ENCODE data around the gene PADI2. TPM values are rescaled to one million over a fixed set of nuclear protein-coding genes. Genes with fewer than 3 reads are reported as not detected.

Gene PADI2
- total and polyA plus RNA-seq, 9 of the 15 experiments (the other 6 are each of a cell fraction or from before 2014, with no cell fraction given), result 0.01 to 0.11 (median 0.01) TPM; not detected in 5

- H2AFZ ChIP-seq (ENCODE audit: low read depth, low read length), result no peak overlapping the region
- H3K27me3 ChIP-seq (ENCODE audit: control insufficient read depth in 2 of 2, insufficient read depth in 2 of 2, low read length in 2 of 2), result peaks cover 50 to 74% of the 10 kb centered on the region in 2 experiments
- no peak overlapping the region for H3K9ac ChIP-seq (ENCODE audit: insufficient read depth in 1 of 2, low read depth in 2 of 2, low read length in 2 of 2)
- in situ Hi-C loops (cut with MboI) (no loop called here), intact Hi-C loops (cut with micrococcal nuclease) (no loop called here)
- no peak for ATAC-seq
- H3K36me3 ChIP-seq (ENCODE audit: control insufficient read depth, insufficient read depth, low read length), result no peaks in the 10 kb centered on the region
- FAIRE-seq, result no peak
- 1% methylated on average over 8 of the region's 8 CpGs for WGBS (ENCODE audit: insufficient coverage, low coverage, missing lambda C conversion rate)
- no TSS peak for BruUV-seq (replicated peaks)
- DNase-seq (ENCODE audit: extremely low read depth in 1 of 4, low spot score in 3 of 4), result no peak
- CTCF ChIA-PET (ENCODE audit: low intra/inter-chr PET ratio), result no interaction called here
- H4K20me1 ChIP-seq (replicated peaks; ENCODE audit: control insufficient read depth, insufficient read depth, low read length), result peaks cover 8% of the 10 kb centered on the region; the same call in 1 of the 2 replicates
- no peaks in the 10 kb centered on the region for H3K9me1 ChIP-seq (ENCODE audit: control insufficient read depth, insufficient read depth, low read length)
- H3K4me1 ChIP-seq (replicated peaks in 1 of 2; ENCODE audit: control insufficient read depth in 2 of 2, insufficient read depth in 2 of 2, low read length in 2 of 2), result no peaks in the 10 kb centered on the region; a peak in 1 of 5 replicates
- H3K4me2 ChIP-seq (ENCODE audit: insufficient read depth, low read length), result no peak overlapping the region
- H3K79me2 ChIP-seq (ENCODE audit: control insufficient read depth, insufficient read depth, low read length), result no peaks in the 10 kb centered on the region
- H3K9me3 ChIP-seq (replicated peaks; ENCODE audit: control insufficient read depth, insufficient read depth, low read depth, low read length), result no peaks in the 10 kb centered on the region
- no peak overlapping the region for H3K27ac ChIP-seq (ENCODE audit: extremely low read depth, low read depth, low read length)
- H3K4me3 ChIP-seq, result no peak overlapping the region
- POLR2A ChIA-PET, result interaction anchor here (0.6 to 0.7 kb wide), 2 partner anchors 25 to 41 kb away, joined by 3 read pairs; no protein-coding TSS in a partner anchor
- no peak for TF ChIP-seq ARID4B (CRISPR knock-in tag; IDR thresholded peaks at IDR 0.05)
- no peak for TF ChIP-seq GATAD2B (IDR thresholded peaks at IDR 0.05; ENCODE audit: borderline replicate concordance)
- TF ChIP-seq CEBPG (CRISPR knock-in tag; IDR thresholded peaks at IDR 0.05), result no peak
- no peak for TF ChIP-seq CEBPG (tag; conservative IDR thresholded peaks at IDR 0.05 in 1 of 2, IDR thresholded peaks at IDR 0.05 in 1 of 2)
- TF ChIP-seq SMAD4 (CRISPR knock-in tag; conservative IDR thresholded peaks at IDR 0.05), result no peak
- no peak for TF ChIP-seq PHB (CRISPR knock-in tag; IDR thresholded peaks at IDR 0.05)
- no peak for TF ChIP-seq NR2F6 (CRISPR knock-in tag; IDR thresholded peaks at IDR 0.05)
- TF ChIP-seq TEAD4 (IDR thresholded peaks at IDR 0.05; ENCODE audit: low read length), result no peak
- no peak for TF ChIP-seq TEAD4 (CRISPR knock-in tag; IDR thresholded peaks at IDR 0.05; ENCODE audit: borderline replicate concordance)
- TF ChIP-seq SMC3 (conservative IDR thresholded peaks at IDR 0.05; ENCODE audit: insufficient read depth, low read depth, low read length), result no peak
- no peak for TF ChIP-seq MITF (IDR thresholded peaks at IDR 0.05)
- no peak for TF ChIP-seq BRD9 (IDR thresholded peaks at IDR 0.05; ENCODE audit: low read depth, partially characterized antibody)
- no peak for TF ChIP-seq HIVEP1 (CRISPR knock-in tag; IDR thresholded peaks at IDR 0.05)
- TF ChIP-seq MXI1 (IDR thresholded peaks at IDR 0.05; ENCODE audit: low read depth, low read length), result no peak
- no peak for TF ChIP-seq RCOR1 (IDR thresholded peaks at IDR 0.05; ENCODE audit: borderline replicate concordance in 1 of 2, low read depth in 2 of 2, low read length in 2 of 2)
- no peak for TF ChIP-seq SRF (CRISPR knock-in tag; IDR thresholded peaks at IDR 0.05)
- no peak for TF ChIP-seq SREBF1 (IDR thresholded peaks at IDR 0.05; ENCODE audit: borderline replicate concordance, low read depth, low read length)
These were observed 22.1 kb downstream of the PADI2 start for GRCh38 chr1:17097147-17097546.
